H1 (cell line): ENCODE data around the gene L1TD1. TPM values are rescaled to one million over a fixed set of nuclear protein-coding genes. Genes with fewer than 3 reads are reported as not detected.

ENCODE experiments used
- CTCF ChIA-PET: fragments of 300-600 bp; sonication (Branson Sonifier 250); formaldehyde crosslinking; loops from one replicate; lab custom pipeline; 2021; ENCODE audit not compliant: partially characterized antibody; lab: Charles Lee
- POLR2A ChIA-PET: fragments of 300-600 bp; sonication (Branson Sonifier 250); formaldehyde crosslinking; loops from one replicate; lab custom pipeline; 2021; ENCODE audit warnings: inconsistent platforms; ENCODE audit not compliant: partially characterized antibody; lab: Charles Lee
- DNase-seq, 2 experiments: peaks; one replicate each; pipeline versions ENCODE4 v3.0.0 to v3.0.0-alpha.2; 2010 to 2022; ENCODE audit warnings: low spot score in 2 of 2, low read depth in 1 of 2, mixed read lengths in 1 of 2
- FAIRE-seq: peaks from 2 replicates; lab custom pipeline; 2011; peaks lifted over from hg19 to GRCh38; lab: Jason Lieb, UNC
- H2AFZ ChIP-seq: 2 replicates; pipeline ENCODE4 v1.8.1; 2012; ENCODE audit warnings: low read length, inconsistent platforms
- H2AK5ac ChIP-seq: 2 replicates; pipeline ENCODE4 v1.6.1; 2013; ENCODE audit warnings: low read depth, low read length
- H2BK120ac ChIP-seq: replicated peaks from 2 replicates; pipeline ENCODE3; 2013; ENCODE audit warnings: low read depth, low read length, inconsistent platforms
- H2BK12ac ChIP-seq: 2 replicates; pipeline ENCODE4 v1.6.1; 2013; ENCODE audit warnings: low read depth, low read length
- H2BK15ac ChIP-seq: 2 replicates; pipeline ENCODE4 v1.6.1; 2013; ENCODE audit warnings: low read length
- H2BK20ac ChIP-seq: 2 replicates; pipeline ENCODE4 v1.6.1; 2013; ENCODE audit warnings: low read length
- H2BK5ac ChIP-seq: 2 replicates; pipeline ENCODE4 v1.6.1; 2013; ENCODE audit warnings: low read depth, low read length
- H3K14ac ChIP-seq: 2 replicates; pipeline ENCODE4 v1.6.1; 2013; ENCODE audit warnings: inconsistent platforms; ENCODE audit not compliant: insufficient read length
- H3K18ac ChIP-seq: 2 replicates; pipeline ENCODE4 v1.6.1; 2013; ENCODE audit warnings: low read length; ENCODE audit errors: extremely low read depth
- H3K23ac ChIP-seq: 2 replicates; pipeline ENCODE4 v1.6.1; 2013; ENCODE audit warnings: inconsistent platforms; ENCODE audit not compliant: insufficient read length
- H3K23me2 ChIP-seq: 2 replicates; pipeline ENCODE4 v1.6.1; 2013; ENCODE audit warnings: low read depth, low read length
- H3K27ac ChIP-seq: 2 replicates; pipeline ENCODE4 v1.6.1; 2011; ENCODE audit warnings: low read depth, low read length, inconsistent platforms
- H3K27me3 ChIP-seq, 4 experiments: replicated peaks in 1 of 4; 1 replicate in 1 of 4; 2 replicates in 3 of 4; pipeline versions ENCODE4 v1.6.1 to v1.8.1; 2011 to 2013; ENCODE audit warnings: low read length in 3 of 4, mild to moderate bottlenecking in 3 of 4, inconsistent platforms in 2 of 4, mixed read lengths in 2 of 4, moderate library complexity in 1 of 4; ENCODE audit not compliant: control insufficient read depth in 3 of 4, insufficient read depth in 3 of 4; ENCODE audit errors: extremely low read depth in 1 of 4
- H3K36me3 ChIP-seq, 4 experiments: 2 replicates each; pipeline versions ENCODE4 v1.6.1 to v1.8.1; 2011 to 2013; ENCODE audit warnings: mild to moderate bottlenecking in 4 of 4, low read length in 3 of 4, moderate library complexity in 2 of 4, control low read depth in 1 of 4, inconsistent platforms in 1 of 4; ENCODE audit not compliant: insufficient read depth in 4 of 4, control insufficient read depth in 2 of 4
- H3K4ac ChIP-seq: replicated peaks from 2 replicates; pipeline ENCODE3; 2013; ENCODE audit warnings: low read length, low read depth, mixed read lengths, inconsistent platforms; ENCODE audit not compliant: insufficient read length
- H3K4me1 ChIP-seq, 4 experiments: replicated peaks in 1 of 4; 1 replicate in 1 of 4; 2 replicates in 3 of 4; pipeline versions ENCODE4 v1.6.1 to v1.8.1; 2011 to 2013; ENCODE audit warnings: low read length in 3 of 4, inconsistent platforms in 2 of 4, mixed read lengths in 1 of 4; ENCODE audit not compliant: insufficient read depth in 4 of 4, control insufficient read depth in 3 of 4
- H3K4me2 ChIP-seq, 2 experiments: 2 replicates each; pipeline versions ENCODE4 v1.6.1 to v1.8.1; 2011 to 2013; ENCODE audit warnings: low read depth in 2 of 2, low read length in 2 of 2, control low read depth in 1 of 2, inconsistent platforms in 1 of 2, mild to moderate bottlenecking in 1 of 2; ENCODE audit not compliant: insufficient read depth in 1 of 2
- H3K4me3 ChIP-seq, 4 experiments: fragments of 200-600, 300-600 bp in 1 of 4; sonication (generic), shearing (Covaris generic), sonication (Bioruptor Twin) in 1 of 4; 2 replicates each; pipeline versions ENCODE4 v1.5.1 to v1.8.1; 2011 to 2016; ENCODE audit warnings: low read length in 4 of 4, low read depth in 3 of 4, control low read depth in 2 of 4, inconsistent platforms in 2 of 4, mild to moderate bottlenecking in 2 of 4, mixed read lengths in 1 of 4, moderate library complexity in 1 of 4; ENCODE audit not compliant: insufficient read depth in 2 of 4; ENCODE audit errors: extremely low read depth in 1 of 4
- H3K56ac ChIP-seq: replicated peaks from 2 replicates; pipeline ENCODE3; 2013; ENCODE audit warnings: low read depth, mild to moderate bottlenecking, mixed read lengths, low read length, inconsistent platforms; ENCODE audit not compliant: insufficient read length
- H3K79me1 ChIP-seq: 2 replicates; pipeline ENCODE4 v1.6.1; 2013; ENCODE audit warnings: low read depth, low read length, control low read depth
- H3K79me2 ChIP-seq, 2 experiments: 2 replicates each; pipeline versions ENCODE4 v1.6.1 to v1.8.1; 2012 to 2013; ENCODE audit warnings: low read length in 2 of 2, mild to moderate bottlenecking in 2 of 2, inconsistent platforms in 1 of 2; ENCODE audit not compliant: insufficient read depth in 2 of 2, control insufficient read depth in 1 of 2
- H3K9ac ChIP-seq, 4 experiments: replicated peaks in 1 of 4; 1 replicate in 1 of 4; 2 replicates in 3 of 4; pipeline versions ENCODE4 v1.6.1 to v1.8.1; 2011 to 2013; ENCODE audit warnings: low read depth in 3 of 4, low read length in 3 of 4, control low read depth in 2 of 4, mild to moderate bottlenecking in 2 of 4, moderate library complexity in 2 of 4, inconsistent platforms in 1 of 4; ENCODE audit errors: extremely low read depth in 1 of 4
- H3K9me3 ChIP-seq, 2 experiments: 2 replicates each; pipeline versions ENCODE4 v1.6.1 to v1.8.1; 2012 to 2013; ENCODE audit warnings: mild to moderate bottlenecking in 2 of 2, moderate library complexity in 2 of 2, control low read depth in 1 of 2, inconsistent platforms in 1 of 2, low read depth in 1 of 2, low read length in 1 of 2, mixed read lengths in 1 of 2; ENCODE audit not compliant: insufficient read depth in 2 of 2
- H4K20me1 ChIP-seq, 2 experiments: replicated peaks in 1 of 2; 2 replicates each; pipeline versions ENCODE3 to v1.8.1; 2011 to 2013; ENCODE audit warnings: inconsistent platforms in 2 of 2, low read length in 2 of 2, mild to moderate bottlenecking in 1 of 2; ENCODE audit not compliant: insufficient read depth in 2 of 2, control insufficient read depth in 1 of 2
- H4K5ac ChIP-seq: 2 replicates; pipeline ENCODE4 v1.6.1; 2013; ENCODE audit warnings: low read length, low read depth, mixed read lengths, inconsistent platforms; ENCODE audit not compliant: insufficient read length
- H4K8ac ChIP-seq: 2 replicates; pipeline ENCODE4 v1.8.0; 2013; ENCODE audit warnings: mild to moderate bottlenecking, moderate library complexity, low read length, inconsistent platforms; ENCODE audit not compliant: insufficient read depth; ENCODE audit errors: extremely low read depth
- H4K91ac ChIP-seq: replicated peaks from 2 replicates; pipeline ENCODE3; 2013; ENCODE audit warnings: low read length, mixed read lengths, inconsistent platforms; ENCODE audit not compliant: insufficient read length
- ATF2 ChIP-seq: IDR thresholded peaks from 2 replicates; pipeline ENCODE4 v1.6.1; 2012; ENCODE audit warnings: low read length, inconsistent platforms
- ATF3 ChIP-seq: IDR thresholded peaks from 2 replicates; pipeline ENCODE4 v1.6.1; 2011; ENCODE audit warnings: low read depth, mild to moderate bottlenecking, low read length; ENCODE audit not compliant: insufficient read depth
- CEBPB ChIP-seq: IDR thresholded peaks from 2 replicates; pipeline ENCODE4 v1.6.1; 2012; ENCODE audit warnings: low read depth, low read length
- CHD1 ChIP-seq: IDR thresholded peaks from 2 replicates; pipeline ENCODE4 v1.6.1; 2012; ENCODE audit warnings: low read depth, low read length, improper control_type of control experiment
- JUND ChIP-seq: IDR thresholded peaks from 2 replicates; pipeline ENCODE4 v1.6.1; 2011; ENCODE audit warnings: mild to moderate bottlenecking, improper control_type of control experiment, low read length
- POLR2A ChIP-seq, 2 experiments: IDR thresholded peaks; 1 replicate in 1 of 2; 2 replicates in 1 of 2; pipeline ENCODE4 v1.6.1; 2011; ENCODE audit warnings: low read depth in 2 of 2, low read length in 2 of 2, mild to moderate bottlenecking in 2 of 2; ENCODE audit errors: control extremely low read depth in 1 of 2
- SP1 ChIP-seq: IDR thresholded peaks from 2 replicates; pipeline ENCODE4 v1.6.1; 2011; ENCODE audit warnings: low read depth, low read length
- TEAD4 ChIP-seq: IDR thresholded peaks from 2 replicates; pipeline ENCODE4 v1.6.1; 2012; ENCODE audit warnings: low read depth, low read length, inconsistent platforms, mixed read lengths
- WGBS, 2 experiments: shearing (Covaris generic) in 1 of 2; methylation state at CpG; one replicate each; pipeline versions ENCODE4 v1.1.6 to v1.1.7; 2013 to 2015; ENCODE audit warnings: low lambda C conversion rate in 2 of 2, mixed read lengths in 2 of 2, inconsistent platforms in 1 of 2, low coverage in 1 of 2, missing lambda C conversion rate in 1 of 2; ENCODE audit not compliant: insufficient replicate concordance in 2 of 2, insufficient coverage in 1 of 2, insufficient read length in 1 of 2; ENCODE audit errors: extremely low coverage in 1 of 2, missing lambda C conversion rate in 1 of 2; 5-methylcytosine and 5-hydroxymethylcytosine counted together
- polyA plus RNA-seq, 7 experiments: library from polyadenylated mRNA; depleted of rRNA in 3 of 7; stranded (reverse) in 5 of 7; unstranded in 2 of 7; fragments of >200 nt in 5 of 7; fragments of 200-250 nt in 2 of 7; gene quantifications; 1 replicate in 5 of 7; 2 replicates in 1 of 7; 4 replicates in 1 of 7; pipeline versions ENCODE4 v1.2.1 to v1.2.3, GENCODE V29; 2011 to 2013; ENCODE audit warnings: missing spikeins in 2 of 7, mixed read lengths in 2 of 7
- total RNA-seq: library from RNA; stranded (reverse); fragmentation: NEBNext Ultra II Directional; extraction: Animal tissue kit (Norgen Biotek cat#: 25700); gene quantifications from 2 replicates; pipeline ENCODE4 v1.2.1, GENCODE V29; 2021

L1TD1 gene
- total and polyA plus RNA-seq, 2 of the 8 experiments (the other 6 are each of a cell fraction or from before 2014, with no cell fraction given), result 35.3 to 441 TPM

- H4K91ac ChIP-seq, result no peak overlapping the region
- peak overlapping the region; percentile 35; the same call in 1 of the 2 replicates for H2BK12ac ChIP-seq
- no peak overlapping the region for H2BK15ac ChIP-seq
- peaks cover 18 to 75% (median 40%) of the 10 kb centered on the region in 4 experiments for H3K36me3 ChIP-seq
- peak overlapping the region; percentile 89 for H3K18ac ChIP-seq
- no peak overlapping the region for H3K56ac ChIP-seq
- H4K20me1 ChIP-seq, result peaks cover 10 to 11% of the 10 kb centered on the region in 2 experiments
- peak overlapping the region; percentile 28 to 96 (median 40) for H3K4me3 ChIP-seq
- peaks cover 4 to 25% (median 8%) of the 10 kb centered on the region in 4 experiments for H3K4me1 ChIP-seq
- CTCF ChIA-PET, result interaction anchor here (0.5 to 6.4 kb wide), 4 partner anchors 14 to 66 kb away, joined by 3 to 30 read pairs (median 6); no protein-coding TSS in a partner anchor
- WGBS, 2 experiments, result 2% methylated on average over 3 of the region's 3 CpGs; no CpG with 5 or more reads in 1 of the 2 experiments
- POLR2A ChIA-PET, result interaction anchor here (0.6 to 27.8 kb wide), 25 partner anchors 5 to 237 kb away, joined by 3 to 1232 read pairs (median 5); partner anchors contain the start of gene L1TD1
- no peak overlapping the region for H4K8ac ChIP-seq
- H3K23ac ChIP-seq, result no peak overlapping the region
- FAIRE-seq (no peak), DNase-seq (no peak)
- no peak overlapping the region for H2AFZ ChIP-seq
- peaks cover 21% of the 10 kb centered on the region for H3K23me2 ChIP-seq
- no peaks in the 10 kb centered on the region; the same call in 1 of the 2 replicates for H3K79me1 ChIP-seq
- H2AK5ac ChIP-seq, result no peak overlapping the region
- peak overlapping the region; percentile 25 for H3K4ac ChIP-seq
- peaks cover 15 to 95% of the 10 kb centered on the region in 2 experiments for H3K79me2 ChIP-seq
- no peak overlapping the region for H3K14ac ChIP-seq
- no peak overlapping the region for H2BK120ac ChIP-seq
- H2BK5ac ChIP-seq, result peak overlapping the region; percentile 90; the same call in 1 of the 2 replicates
- TF ChIP-seq SP1, result peak; percentile 0; the same call in 1 of the 2 replicates
- TF ChIP-seq ATF2, result peak; percentile 54
- no peak for TF ChIP-seq CHD1
- peak; percentile 96 for TF ChIP-seq CEBPB
- TF ChIP-seq TEAD4, result peak; percentile 88
- peak; percentile 77 for TF ChIP-seq ATF3
- TF ChIP-seq JUND, result no peak; the same call in 1 of the 2 replicates
- peak; percentile 50 to 55; a peak in 2 of 3 replicates for TF ChIP-seq POLR2A (IDR thresholded peaks at IDR 0.05; ENCODE audit: control extremely low read depth in 1 of 2, low read depth in 2 of 2, low read length in 2 of 2)
- peak overlapping the region; percentile 9 to 58 (median 46); a peak in 6 of 7 replicates for H3K9ac ChIP-seq
- H3K27ac ChIP-seq, result peak overlapping the region; percentile 62
- H2BK20ac ChIP-seq, result no peak overlapping the region; the same call in 1 of the 2 replicates
- H3K4me2 ChIP-seq, result peak overlapping the region; percentile 69 to 95
- H4K5ac ChIP-seq, result peak overlapping the region; percentile 46
- no peaks in the 10 kb centered on the region for H3K9me3 ChIP-seq
- H3K27me3 ChIP-seq, result no peaks in the 10 kb centered on the region
These were observed 4.1 kb downstream of the L1TD1 start for GRCh38 chr1:62198781-62199125.
